ENCODE measurements around the gene NINL. TPM values are rescaled to one million over a fixed set of nuclear protein-coding genes. Genes with fewer than 3 reads are reported as not detected.

NINL gene
- polyA plus RNA-seq, 1 of the 3 experiments (the other 2 are of a cell fraction): 22.5 TPM

DNA sequence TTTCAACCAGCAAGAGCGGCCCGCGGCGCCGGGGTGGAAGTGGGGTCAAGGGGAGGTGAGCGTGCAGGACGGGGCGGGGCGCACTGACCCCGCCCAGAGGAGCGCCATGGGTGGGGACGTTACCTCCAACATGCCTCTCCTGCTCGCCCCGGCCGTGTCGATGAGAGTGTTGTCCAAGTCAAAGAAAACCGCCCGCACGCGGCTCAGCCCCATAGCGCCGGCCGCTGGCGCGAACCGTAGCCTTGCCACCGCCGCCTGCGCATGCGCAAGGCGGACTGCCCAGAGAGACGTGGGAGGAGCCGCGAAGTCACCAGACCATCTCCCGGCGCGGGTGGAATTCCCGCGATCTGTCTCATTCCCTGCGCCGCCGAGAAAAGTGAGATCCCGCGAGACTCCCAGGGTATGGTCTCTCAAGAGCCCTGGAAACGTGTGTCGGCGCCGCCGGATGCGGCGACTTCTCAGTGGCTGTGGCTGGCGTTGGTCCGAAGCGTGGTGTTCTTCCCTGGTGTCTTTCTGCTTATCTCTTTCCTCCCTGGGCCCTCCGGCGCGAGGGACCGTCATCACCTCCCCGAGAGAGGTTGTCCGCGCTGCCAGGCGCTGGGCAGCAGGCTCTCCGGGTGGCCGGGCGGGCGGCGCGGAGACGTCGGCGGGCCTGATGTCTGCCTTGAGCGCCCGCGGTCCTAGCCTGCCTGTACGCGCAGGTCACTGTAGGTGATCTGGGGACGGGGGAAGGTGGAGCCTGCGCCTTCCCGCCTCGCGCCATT, 38.6 kb upstream of the NINL start, which contains the start of gene NANP (continued):
- TF ChIP-seq TAF1 (IDR thresholded peaks at IDR 0.05; ENCODE audit: borderline replicate concordance, low read depth, low read length) (peak; percentile 54; the same call in 1 of the 2 replicates), EZH2phosphoT487 (IDR thresholded peaks at IDR 0.05; ENCODE audit: borderline replicate concordance, low read depth) (no peak), MEF2A (IDR thresholded peaks at IDR 0.05; ENCODE audit: borderline replicate concordance, low read depth) (no peak), SIN3A (IDR thresholded peaks at IDR 0.05; ENCODE audit: borderline replicate concordance, low read depth, low read length) (peak; percentile 94), GATA2 (CRISPR knock-in tag; IDR thresholded peaks at IDR 0.05) (no peak), POLR2AphosphoS5 (IDR thresholded peaks at IDR 0.05; ENCODE audit: low read depth, low read length) (peak; percentile 95), JUND (IDR thresholded peaks at IDR 0.05) (no peak), MXI1 (IDR thresholded peaks at IDR 0.05; ENCODE audit: low read depth, low read length) (peak; percentile 82), FOXJ3 (CRISPR knock-in tag; IDR thresholded peaks at IDR 0.05) (no peak; the same call in 1 of the 2 replicates), EP300 (IDR thresholded peaks at IDR 0.05; ENCODE audit: borderline replicate concordance in 1 of 2, low read depth in 1 of 2, low read length in 1 of 2) (no peak), FOXM1 (IDR thresholded peaks at IDR 0.05; ENCODE audit: low read depth) (no peak), CHD2 (IDR thresholded peaks at IDR 0.05; ENCODE audit: low read length, partially characterized antibody) (peak; percentile 100), RCOR1 (IDR thresholded peaks at IDR 0.05; ENCODE audit: low read length) (no peak), RXRA (IDR thresholded peaks at IDR 0.05; ENCODE audit: borderline replicate concordance, low read depth) (peak; percentile 46; the same call in 1 of the 2 replicates), SMC3 (IDR thresholded peaks at IDR 0.05; ENCODE audit: low read depth, low read length) (peak; percentile 26), TEAD4 (IDR thresholded peaks at IDR 0.05; ENCODE audit: borderline replicate concordance, insufficient read depth) (no peak)
- TF ChIP-seq, protein P1, sequence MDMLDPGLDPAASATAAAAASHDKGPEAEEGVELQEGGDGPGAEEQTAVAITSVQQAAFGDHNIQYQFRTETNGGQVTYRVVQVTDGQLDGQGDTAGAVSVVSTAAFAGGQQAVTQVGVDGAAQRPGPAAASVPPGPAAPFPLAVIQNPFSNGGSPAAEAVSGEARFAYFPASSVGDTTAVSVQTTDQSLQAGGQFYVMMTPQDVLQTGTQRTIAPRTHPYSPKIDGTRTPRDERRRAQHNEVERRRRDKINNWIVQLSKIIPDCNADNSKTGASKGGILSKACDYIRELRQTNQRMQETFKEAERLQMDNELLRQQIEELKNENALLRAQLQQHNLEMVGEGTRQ (IDR thresholded peaks at IDR 0.05; ENCODE audit: borderline replicate concordance, low read depth, low read length): no peak
- TF ChIP-seq, protein P2, sequence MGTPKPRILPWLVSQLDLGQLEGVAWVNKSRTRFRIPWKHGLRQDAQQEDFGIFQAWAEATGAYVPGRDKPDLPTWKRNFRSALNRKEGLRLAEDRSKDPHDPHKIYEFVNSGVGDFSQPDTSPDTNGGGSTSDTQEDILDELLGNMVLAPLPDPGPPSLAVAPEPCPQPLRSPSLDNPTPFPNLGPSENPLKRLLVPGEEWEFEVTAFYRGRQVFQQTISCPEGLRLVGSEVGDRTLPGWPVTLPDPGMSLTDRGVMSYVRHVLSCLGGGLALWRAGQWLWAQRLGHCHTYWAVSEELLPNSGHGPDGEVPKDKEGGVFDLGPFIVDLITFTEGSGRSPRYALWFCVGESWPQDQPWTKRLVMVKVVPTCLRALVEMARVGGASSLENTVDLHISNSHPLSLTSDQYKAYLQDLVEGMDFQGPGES (IDR thresholded peaks at IDR 0.05; ENCODE audit: low read depth, low read length): no peak
- TF ChIP-seq, protein P3, sequence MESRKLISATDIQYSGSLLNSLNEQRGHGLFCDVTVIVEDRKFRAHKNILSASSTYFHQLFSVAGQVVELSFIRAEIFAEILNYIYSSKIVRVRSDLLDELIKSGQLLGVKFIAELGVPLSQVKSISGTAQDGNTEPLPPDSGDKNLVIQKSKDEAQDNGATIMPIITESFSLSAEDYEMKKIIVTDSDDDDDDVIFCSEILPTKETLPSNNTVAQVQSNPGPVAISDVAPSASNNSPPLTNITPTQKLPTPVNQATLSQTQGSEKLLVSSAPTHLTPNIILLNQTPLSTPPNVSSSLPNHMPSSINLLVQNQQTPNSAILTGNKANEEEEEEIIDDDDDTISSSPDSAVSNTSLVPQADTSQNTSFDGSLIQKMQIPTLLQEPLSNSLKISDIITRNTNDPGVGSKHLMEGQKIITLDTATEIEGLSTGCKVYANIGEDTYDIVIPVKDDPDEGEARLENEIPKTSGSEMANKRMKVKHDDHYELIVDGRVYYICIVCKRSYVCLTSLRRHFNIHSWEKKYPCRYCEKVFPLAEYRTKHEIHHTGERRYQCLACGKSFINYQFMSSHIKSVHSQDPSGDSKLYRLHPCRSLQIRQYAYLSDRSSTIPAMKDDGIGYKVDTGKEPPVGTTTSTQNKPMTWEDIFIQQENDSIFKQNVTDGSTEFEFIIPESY (IDR thresholded peaks at IDR 0.05; ENCODE audit: borderline replicate concordance, low read depth): peak; percentile 99
- TF ChIP-seq, protein P4, sequence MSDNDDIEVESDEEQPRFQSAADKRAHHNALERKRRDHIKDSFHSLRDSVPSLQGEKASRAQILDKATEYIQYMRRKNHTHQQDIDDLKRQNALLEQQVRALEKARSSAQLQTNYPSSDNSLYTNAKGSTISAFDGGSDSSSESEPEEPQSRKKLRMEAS (IDR thresholded peaks at IDR 0.05; ENCODE audit: low read depth): peak; percentile 87
- TF ChIP-seq, protein P5, sequence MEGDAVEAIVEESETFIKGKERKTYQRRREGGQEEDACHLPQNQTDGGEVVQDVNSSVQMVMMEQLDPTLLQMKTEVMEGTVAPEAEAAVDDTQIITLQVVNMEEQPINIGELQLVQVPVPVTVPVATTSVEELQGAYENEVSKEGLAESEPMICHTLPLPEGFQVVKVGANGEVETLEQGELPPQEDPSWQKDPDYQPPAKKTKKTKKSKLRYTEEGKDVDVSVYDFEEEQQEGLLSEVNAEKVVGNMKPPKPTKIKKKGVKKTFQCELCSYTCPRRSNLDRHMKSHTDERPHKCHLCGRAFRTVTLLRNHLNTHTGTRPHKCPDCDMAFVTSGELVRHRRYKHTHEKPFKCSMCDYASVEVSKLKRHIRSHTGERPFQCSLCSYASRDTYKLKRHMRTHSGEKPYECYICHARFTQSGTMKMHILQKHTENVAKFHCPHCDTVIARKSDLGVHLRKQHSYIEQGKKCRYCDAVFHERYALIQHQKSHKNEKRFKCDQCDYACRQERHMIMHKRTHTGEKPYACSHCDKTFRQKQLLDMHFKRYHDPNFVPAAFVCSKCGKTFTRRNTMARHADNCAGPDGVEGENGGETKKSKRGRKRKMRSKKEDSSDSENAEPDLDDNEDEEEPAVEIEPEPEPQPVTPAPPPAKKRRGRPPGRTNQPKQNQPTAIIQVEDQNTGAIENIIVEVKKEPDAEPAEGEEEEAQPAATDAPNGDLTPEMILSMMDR (IDR thresholded peaks at IDR 0.05): no peak

Measured in SK-N-SH (cell line).